ENCODE measurements around the gene LAMA4. TPM values are rescaled to one million over a fixed set of nuclear protein-coding genes. Genes with fewer than 3 reads are reported as not detected.
"Not testable (repeated sequence)": the region's sequence is repeated elsewhere in the genome, so short reads cannot be mapped to it uniquely, and the experiment has no call there.

Gene LAMA4
- polyA plus RNA-seq, 3 donors from 2014 or later: not detected

- H3K36me3 Mint-ChIP-seq: no peaks in the 10 kb centered on the region
- no peak for DNase-seq
- H3K27ac Mint-ChIP-seq: no peak overlapping the region
- H3K27me3 Mint-ChIP-seq (ENCODE audit: low read depth in 3 of 3): peaks cover 7 to 13% (median 11%) of the 10 kb centered on the region in 3 donors
- H3K9me3 Mint-ChIP-seq: peaks cover 0 to under 1% (median 0%) of the 10 kb centered on the region in 6 donors
- no peaks in the 10 kb centered on the region for H3K4me1 Mint-ChIP-seq
- no peak overlapping the region for H3K4me3 Mint-ChIP-seq
Observed at GRCh38 chr6:112205427-112206109, 48.8 kb downstream of the LAMA4 start.

- peaks cover 0 to 4% (median 0%) of the 10 kb centered on the region in 6 donors for H3K9me3 Mint-ChIP-seq
- DNase-seq: no peak
- peaks cover 9 to 11% (median 9%) of the 10 kb centered on the region in 3 donors for H3K27me3 Mint-ChIP-seq (ENCODE audit: low read depth in 3 of 3)
- no peaks in the 10 kb centered on the region for H3K4me1 Mint-ChIP-seq
- no peak overlapping the region for H3K4me3 Mint-ChIP-seq
- H3K27ac Mint-ChIP-seq: no peak overlapping the region
- no peaks in the 10 kb centered on the region for H3K36me3 Mint-ChIP-seq
Observed at GRCh38 chr6:112204350-112204706, 50.0 kb downstream of the LAMA4 start.

GRCh38 chr6:112203577-112204349, 50.6 kb downstream of the LAMA4 start:
- Mint-ChIP-seq H3K36me3 (no peaks in the 10 kb centered on the region), H3K4me3 (no peak overlapping the region), H3K27ac (no peak overlapping the region), H3K4me1 (no peaks in the 10 kb centered on the region), H3K9me3 (peaks cover 0 to 4% (median 0%) of the 10 kb centered on the region in 6 donors), H3K27me3 (ENCODE audit: low read depth in 3 of 3) (peaks cover 9 to 11% (median 9%) of the 10 kb centered on the region in 3 donors)
- DNase-seq: no peak

- Mint-ChIP-seq H3K4me3 (no peak overlapping the region), H3K4me1 (no peaks in the 10 kb centered on the region), H3K36me3 (no peaks in the 10 kb centered on the region), H3K9me3 (peaks cover 0 to 4% (median 0%) of the 10 kb centered on the region in 6 donors), H3K27me3 (ENCODE audit: low read depth in 3 of 3) (peaks cover 7 to 11% (median 9%) of the 10 kb centered on the region in 3 donors), H3K27ac (no peak overlapping the region)
- DNase-seq: no peak
Observed at GRCh38 chr6:112202639-112203341, 51.6 kb downstream of the LAMA4 start.

GRCh38 chr6:112200185-112200914, 54.0 kb downstream of the LAMA4 start:
- DNase-seq, H3K36me3 Mint-ChIP-seq, H3K4me1 Mint-ChIP-seq, H3K9me3 Mint-ChIP-seq, H3K27ac Mint-ChIP-seq, H3K4me3 Mint-ChIP-seq: not testable (repeated sequence)
- peaks cover 6 to 16% (median 11%) of the 10 kb centered on the region in 3 donors for H3K27me3 Mint-ChIP-seq (ENCODE audit: low read depth in 3 of 3)

- peaks cover 6 to 17% (median 11%) of the 10 kb centered on the region in 3 donors for H3K27me3 Mint-ChIP-seq (ENCODE audit: low read depth in 3 of 3)
- no peak overlapping the region for H3K27ac Mint-ChIP-seq
- no peaks in the 10 kb centered on the region for H3K36me3 Mint-ChIP-seq
- DNase-seq: no peak
- H3K4me3 Mint-ChIP-seq: no peak overlapping the region
- H3K4me1 Mint-ChIP-seq: no peaks in the 10 kb centered on the region
- peaks cover 0 to 4% (median 0%) of the 10 kb centered on the region in 6 donors for H3K9me3 Mint-ChIP-seq
Observed at GRCh38 chr6:112199001-112199403, 55.4 kb downstream of the LAMA4 start.

GRCh38 chr6:112198582-112198981, 55.8 kb downstream of the LAMA4 start:
- peaks cover 0 to 4% (median 0%) of the 10 kb centered on the region in 6 donors for H3K9me3 Mint-ChIP-seq
- H3K4me3 Mint-ChIP-seq: no peak overlapping the region
- no peak overlapping the region for H3K27ac Mint-ChIP-seq
- H3K27me3 Mint-ChIP-seq (ENCODE audit: low read depth in 3 of 3): peaks cover 6 to 16% (median 11%) of the 10 kb centered on the region in 3 donors
- H3K4me1 Mint-ChIP-seq: no peaks in the 10 kb centered on the region
- no peak for DNase-seq
- H3K36me3 Mint-ChIP-seq: no peaks in the 10 kb centered on the region

GRCh38 chr6:112197636-112198035, 56.7 kb downstream of the LAMA4 start:
- H3K27me3 Mint-ChIP-seq (ENCODE audit: low read depth in 3 of 3): peaks cover 4 to 14% (median 9%) of the 10 kb centered on the region in 3 donors
- no peaks in the 10 kb centered on the region for H3K36me3 Mint-ChIP-seq

GRCh38 chr6:112196306-112196705, 58.1 kb downstream of the LAMA4 start:
- Mint-ChIP-seq H3K9me3 (peaks cover 0 to 4% (median 0%) of the 10 kb centered on the region in 6 donors), H3K4me1 (no peaks in the 10 kb centered on the region), H3K36me3 (no peaks in the 10 kb centered on the region), H3K27me3 (ENCODE audit: low read depth in 3 of 3) (peaks cover 6 to 9% (median 8%) of the 10 kb centered on the region in 3 donors), H3K4me3 (no peak overlapping the region), H3K27ac (no peak overlapping the region)
- DNase-seq: no peak

More at GRCh38 chr6:112197636-112198035, 56.7 kb downstream of the LAMA4 start:
- no peak for DNase-seq
- no peak overlapping the region for H3K27ac Mint-ChIP-seq
- peaks cover 0 to 4% (median 0%) of the 10 kb centered on the region in 6 donors for H3K9me3 Mint-ChIP-seq
- no peak overlapping the region for H3K4me3 Mint-ChIP-seq
- no peaks in the 10 kb centered on the region for H3K4me1 Mint-ChIP-seq

GRCh38 chr6:112195166-112195565, 59.2 kb downstream of the LAMA4 start:
- Mint-ChIP-seq H3K4me3 (no peak overlapping the region), H3K9me3 (peaks cover 0 to 4% (median 0%) of the 10 kb centered on the region in 6 donors), H3K4me1 (no peaks in the 10 kb centered on the region), H3K27me3 (ENCODE audit: low read depth in 3 of 3) (peaks cover 6 to 8% (median 7%) of the 10 kb centered on the region in 3 donors), H3K36me3 (no peaks in the 10 kb centered on the region), H3K27ac (no peak overlapping the region)
- DNase-seq: no peak

- DNase-seq: no peak
- Mint-ChIP-seq H3K27ac (no peak overlapping the region), H3K27me3 (ENCODE audit: low read depth in 3 of 3) (peaks cover 5 to 9% (median 5%) of the 10 kb centered on the region in 3 donors)
Observed at GRCh38 chr6:112194511-112194910, 59.9 kb downstream of the LAMA4 start.

GRCh38 chr6:112193535-112194051, 60.8 kb downstream of the LAMA4 start:
- peaks cover 7 to 15% (median 8%) of the 10 kb centered on the region in 3 donors for H3K27me3 Mint-ChIP-seq (ENCODE audit: low read depth in 3 of 3)
- H3K36me3 Mint-ChIP-seq: no peaks in the 10 kb centered on the region
- DNase-seq: no peak
- no peak overlapping the region for H3K4me3 Mint-ChIP-seq
- no peaks in the 10 kb centered on the region for H3K4me1 Mint-ChIP-seq
- no peaks in the 10 kb centered on the region for H3K9me3 Mint-ChIP-seq
- no peak overlapping the region for H3K27ac Mint-ChIP-seq

More at GRCh38 chr6:112194511-112194910, 59.9 kb downstream of the LAMA4 start:
- no peak overlapping the region for H3K4me3 Mint-ChIP-seq
- no peaks in the 10 kb centered on the region for H3K9me3 Mint-ChIP-seq
- no peaks in the 10 kb centered on the region for H3K36me3 Mint-ChIP-seq
- no peaks in the 10 kb centered on the region for H3K4me1 Mint-ChIP-seq

GRCh38 chr6:112193117-112193516, 61.2 kb downstream of the LAMA4 start:
- Mint-ChIP-seq H3K27me3 (ENCODE audit: low read depth in 3 of 3) (peaks cover 7 to 15% (median 8%) of the 10 kb centered on the region in 3 donors), H3K36me3 (no peaks in the 10 kb centered on the region), H3K4me1 (peaks cover under 1% of the 10 kb centered on the region in 2 donors), H3K4me3 (no peak overlapping the region), H3K27ac (no peak overlapping the region), H3K9me3 (no peaks in the 10 kb centered on the region)
- no peak for DNase-seq

All from immature natural killer cell (primary cell).